Measurements from ENCODE around the gene KANSL1.

DNA sequence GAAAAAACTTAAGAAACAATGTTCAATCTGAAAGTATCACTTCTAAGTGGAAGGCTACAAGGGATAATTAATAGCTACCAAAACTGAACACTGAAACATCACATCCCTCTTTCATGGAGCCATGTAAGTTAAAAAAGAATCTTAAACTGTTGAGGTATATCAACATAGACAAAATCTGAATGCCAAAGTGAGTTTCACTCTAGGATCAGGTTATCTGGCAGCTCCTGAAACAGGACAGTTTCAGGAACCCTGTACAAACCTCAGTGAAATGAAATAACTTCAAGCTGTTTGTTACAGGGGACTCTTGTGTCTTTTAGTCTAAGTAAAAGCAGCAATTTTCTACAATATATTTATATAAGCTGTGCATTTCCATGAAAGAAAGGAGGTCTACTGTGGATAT, 73.2 kb downstream of the KANSL1 start:
- TF ChIP-seq EP300 (IDR thresholded peaks at IDR 0.05; ENCODE audit: borderline replicate concordance in 1 of 2, control insufficient read depth in 1 of 2, low read depth in 2 of 2, low read length in 2 of 2) = no peak
- no peak for TF ChIP-seq POLR2AphosphoS5 (IDR thresholded peaks at IDR 0.05; ENCODE audit: low read length)
- TF ChIP-seq, protein P1, sequence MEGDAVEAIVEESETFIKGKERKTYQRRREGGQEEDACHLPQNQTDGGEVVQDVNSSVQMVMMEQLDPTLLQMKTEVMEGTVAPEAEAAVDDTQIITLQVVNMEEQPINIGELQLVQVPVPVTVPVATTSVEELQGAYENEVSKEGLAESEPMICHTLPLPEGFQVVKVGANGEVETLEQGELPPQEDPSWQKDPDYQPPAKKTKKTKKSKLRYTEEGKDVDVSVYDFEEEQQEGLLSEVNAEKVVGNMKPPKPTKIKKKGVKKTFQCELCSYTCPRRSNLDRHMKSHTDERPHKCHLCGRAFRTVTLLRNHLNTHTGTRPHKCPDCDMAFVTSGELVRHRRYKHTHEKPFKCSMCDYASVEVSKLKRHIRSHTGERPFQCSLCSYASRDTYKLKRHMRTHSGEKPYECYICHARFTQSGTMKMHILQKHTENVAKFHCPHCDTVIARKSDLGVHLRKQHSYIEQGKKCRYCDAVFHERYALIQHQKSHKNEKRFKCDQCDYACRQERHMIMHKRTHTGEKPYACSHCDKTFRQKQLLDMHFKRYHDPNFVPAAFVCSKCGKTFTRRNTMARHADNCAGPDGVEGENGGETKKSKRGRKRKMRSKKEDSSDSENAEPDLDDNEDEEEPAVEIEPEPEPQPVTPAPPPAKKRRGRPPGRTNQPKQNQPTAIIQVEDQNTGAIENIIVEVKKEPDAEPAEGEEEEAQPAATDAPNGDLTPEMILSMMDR (IDR thresholded peaks at IDR 0.05 in 2 of 3, conservative IDR thresholded peaks at IDR 0.05 in 1 of 3; ENCODE audit: control insufficient read depth in 2 of 3, extremely low read depth in 1 of 3, insufficient read depth in 1 of 3, low read depth in 3 of 3, low read length in 3 of 3) = no peak
- TF ChIP-seq POLR2A (IDR thresholded peaks at IDR 0.05; ENCODE audit: low read depth, low read length) = no peak
- TF ChIP-seq NR2C2 (IDR thresholded peaks at IDR 0.05; ENCODE audit: borderline replicate concordance, control insufficient read depth, insufficient read length, low read depth) = no peak
- no peak for TF ChIP-seq BRCA1 (IDR thresholded peaks at IDR 0.05; ENCODE audit: low read depth, low read length)
- TF ChIP-seq FOS (IDR thresholded peaks at IDR 0.05; ENCODE audit: borderline replicate concordance, extremely low read depth, insufficient read length) = no peak
- TF ChIP-seq, protein P2, sequence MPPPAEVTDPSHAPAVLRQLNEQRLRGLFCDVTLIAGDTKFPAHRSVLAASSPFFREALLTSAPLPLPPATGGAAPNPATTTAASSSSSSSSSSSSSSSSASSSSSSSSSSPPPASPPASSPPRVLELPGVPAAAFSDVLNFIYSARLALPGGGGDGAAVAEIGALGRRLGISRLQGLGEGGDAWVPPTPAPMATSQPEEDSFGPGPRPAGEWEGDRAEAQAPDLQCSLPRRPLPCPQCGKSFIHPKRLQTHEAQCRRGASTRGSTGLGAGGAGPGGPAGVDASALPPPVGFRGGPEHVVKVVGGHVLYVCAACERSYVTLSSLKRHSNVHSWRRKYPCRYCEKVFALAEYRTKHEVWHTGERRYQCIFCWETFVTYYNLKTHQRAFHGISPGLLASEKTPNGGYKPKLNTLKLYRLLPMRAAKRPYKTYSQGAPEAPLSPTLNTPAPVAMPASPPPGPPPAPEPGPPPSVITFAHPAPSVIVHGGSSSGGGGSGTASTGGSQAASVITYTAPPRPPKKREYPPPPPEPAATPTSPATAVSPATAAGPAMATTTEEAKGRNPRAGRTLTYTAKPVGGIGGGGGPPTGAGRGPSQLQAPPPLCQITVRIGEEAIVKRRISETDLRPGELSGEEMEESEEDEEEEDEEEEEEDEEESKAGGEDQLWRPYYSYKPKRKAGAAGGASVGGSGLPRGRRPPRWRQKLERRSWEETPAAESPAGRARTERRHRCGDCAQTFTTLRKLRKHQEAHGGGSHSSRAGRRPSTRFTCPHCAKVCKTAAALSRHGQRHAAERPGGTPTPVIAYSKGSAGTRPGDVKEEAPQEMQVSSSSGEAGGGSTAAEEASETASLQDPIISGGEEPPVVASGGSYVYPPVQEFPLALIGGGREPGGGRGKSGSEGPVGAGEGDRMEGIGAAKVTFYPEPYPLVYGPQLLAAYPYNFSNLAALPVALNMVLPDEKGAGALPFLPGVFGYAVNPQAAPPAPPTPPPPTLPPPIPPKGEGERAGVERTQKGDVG (CRISPR knock-in tag; IDR thresholded peaks at IDR 0.05) = no peak
- no peak for TF ChIP-seq MYC (IDR thresholded peaks at IDR 0.05; ENCODE audit: insufficient read depth, insufficient read length, insufficient replicate concordance, low read length, severe bottlenecking)
- TF ChIP-seq TBL1XR1 (IDR thresholded peaks at IDR 0.05; ENCODE audit: low read depth, low read length) = no peak
